Stimulated activated CD8-positive, alpha-beta memory T cell treated with anti-CD3 and anti-CD28 coated beads, Interleukin-12 subunit alpha, Interleukin-12 subunit beta, amount 100 ng/mL, for 1 hour (primary cell): ENCODE results near the gene ZBTB17.

Experiments
- DNase-seq: peaks from one replicate; pipeline ENCODE4 v3.0.0-alpha.2; 2020; ENCODE audit warnings: low read depth

ZBTB17 gene

DNA sequence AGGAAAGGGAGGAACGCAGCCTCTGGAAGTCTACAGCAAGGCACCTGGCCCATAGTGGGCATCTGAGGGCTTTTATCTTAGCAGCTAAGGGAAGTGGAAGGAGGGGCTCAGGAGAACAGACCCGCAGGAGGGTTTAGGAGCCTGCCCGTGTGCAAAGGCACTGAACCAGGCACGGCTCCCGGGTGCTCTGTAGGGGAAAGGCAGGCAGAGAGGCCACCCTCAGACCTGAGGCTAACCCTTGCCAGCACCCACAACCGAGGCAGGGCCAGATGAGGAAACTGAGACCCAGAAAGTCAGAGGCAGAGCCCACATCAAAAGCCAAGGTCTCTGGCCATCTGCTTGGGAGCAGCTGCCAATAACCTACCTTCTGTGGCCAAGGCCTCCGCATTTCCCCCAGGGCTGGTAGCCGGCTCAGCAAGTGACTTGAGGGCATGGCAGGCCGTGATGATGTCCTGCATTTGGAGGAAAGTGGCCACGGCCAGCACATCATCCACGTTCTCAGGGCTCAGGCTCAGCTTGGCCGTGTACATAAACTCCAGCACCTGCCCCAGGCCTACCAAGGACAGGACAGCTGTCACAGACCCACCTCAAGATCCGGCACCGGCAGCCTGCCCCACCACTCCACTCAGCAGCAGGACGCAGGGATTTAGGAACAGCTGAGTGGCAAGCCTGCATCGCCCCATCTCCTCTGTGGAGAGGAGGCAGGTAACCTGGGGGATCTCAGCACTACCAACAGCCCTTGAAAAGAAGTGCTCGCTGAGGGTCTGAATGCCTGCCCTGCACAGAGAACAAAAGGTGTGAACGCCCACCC lies 29.1 kb downstream of the ZBTB17 start:
- no peak for DNase-seq

- DNase-seq, result no peak
Observed at GRCh38 chr1:15945832-15946448, 30.0 kb downstream of the ZBTB17 start.

- no peak for DNase-seq
Observed at GRCh38 chr1:15945011-15945831, 30.7 kb downstream of the ZBTB17 start.

GRCh38 chr1:15944308-15945010 lies 31.4 kb downstream of the ZBTB17 start:
- no peak for DNase-seq

GRCh38 chr1:15943992-15944307 lies 32.0 kb downstream of the ZBTB17 start:
- no peak for DNase-seq

- no peak for DNase-seq
Observed at GRCh38 chr1:15943328-15943991, 32.4 kb downstream of the ZBTB17 start.

GRCh38 chr1:15942661-15943327 lies 33.1 kb downstream of the ZBTB17 start:
- no peak for DNase-seq

DNA sequence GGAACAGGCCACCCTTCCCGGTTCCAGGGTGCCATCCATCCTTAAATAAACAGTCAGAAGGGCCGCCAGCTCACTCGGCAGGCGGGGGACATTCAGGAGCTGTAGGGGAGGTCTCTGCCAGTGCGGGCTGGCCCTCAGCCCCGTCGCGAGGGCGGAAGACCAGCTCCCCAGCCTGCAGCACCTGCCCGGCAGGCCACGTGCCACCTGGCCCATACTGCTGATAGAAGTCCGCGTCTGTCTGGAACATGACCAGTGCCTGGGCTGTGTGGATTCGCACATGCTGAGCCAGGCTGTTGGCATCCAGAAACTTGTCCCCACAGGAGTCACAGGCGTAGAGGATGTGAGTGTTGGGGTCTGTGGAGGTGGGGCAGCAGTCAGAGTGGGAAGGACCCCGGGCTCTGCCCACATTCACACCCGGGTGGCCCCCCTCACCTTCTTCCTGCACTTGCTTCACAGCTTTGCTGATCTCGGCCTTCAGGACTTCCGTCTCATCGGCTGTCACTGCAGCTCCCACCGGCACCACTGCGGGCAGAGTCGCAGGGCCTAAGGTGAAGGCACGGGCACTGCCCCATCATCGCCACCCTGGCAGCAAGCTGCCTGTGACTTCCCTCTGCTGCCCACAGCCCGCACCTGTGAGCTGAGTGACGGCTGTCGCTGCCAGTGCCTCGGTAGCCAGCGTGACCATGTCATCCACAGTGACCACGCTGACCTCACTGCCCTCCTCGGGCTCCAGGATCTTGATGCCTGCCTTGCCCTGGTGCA lies 33.8 kb downstream of the ZBTB17 start:
- DNase-seq, result no peak

GRCh38 chr1:15941044-15941840 lies 34.7 kb downstream of the ZBTB17 start:
- DNase-seq, result no peak

- no peak for DNase-seq
Observed at GRCh38 chr1:15940110-15941043, 35.5 kb downstream of the ZBTB17 start.

DNA sequence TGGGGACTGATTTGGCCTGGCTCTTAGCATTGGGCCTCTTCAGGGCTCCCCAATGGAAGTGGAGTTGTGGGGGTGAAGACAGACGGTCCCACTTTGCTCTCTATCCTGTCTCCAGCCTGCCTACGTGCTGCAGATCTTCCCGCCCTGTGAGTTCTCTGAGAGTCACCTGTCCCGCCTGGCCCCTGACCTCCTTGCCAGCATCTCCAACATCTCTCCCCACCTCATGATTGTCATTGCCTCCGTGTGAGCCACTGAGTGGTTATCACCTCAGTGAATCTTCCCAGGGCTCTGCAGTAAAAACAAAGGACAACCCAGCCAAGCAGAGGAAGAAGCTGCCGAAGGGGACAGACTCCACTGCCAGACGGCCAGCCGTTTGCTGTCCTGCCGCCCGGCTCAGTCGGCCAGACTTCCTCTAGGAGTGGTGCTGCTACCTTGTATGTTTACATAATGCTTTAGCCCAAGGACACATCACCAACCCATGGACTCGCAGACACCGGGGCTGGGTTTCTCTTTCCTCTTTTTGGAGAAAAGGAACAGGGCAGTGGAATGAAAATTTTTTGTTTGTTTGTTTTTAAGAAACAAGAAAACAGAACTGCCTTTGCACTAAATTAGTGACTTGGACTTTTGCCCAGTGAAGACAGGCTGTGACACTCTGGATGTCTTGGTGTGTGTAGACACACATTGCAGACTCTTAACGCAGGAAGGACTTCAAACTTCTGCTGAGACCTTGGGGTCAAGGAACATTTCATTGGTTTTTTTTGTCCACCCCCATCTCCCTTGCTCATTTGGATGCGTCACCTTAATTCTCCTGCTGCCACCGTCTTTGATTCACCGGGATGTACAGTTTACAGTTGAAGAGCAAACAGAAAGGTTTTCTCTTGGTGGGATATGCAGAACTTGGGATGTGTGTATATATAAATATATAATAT lies 36.5 kb downstream of the ZBTB17 start:
- no peak for DNase-seq

DNA sequence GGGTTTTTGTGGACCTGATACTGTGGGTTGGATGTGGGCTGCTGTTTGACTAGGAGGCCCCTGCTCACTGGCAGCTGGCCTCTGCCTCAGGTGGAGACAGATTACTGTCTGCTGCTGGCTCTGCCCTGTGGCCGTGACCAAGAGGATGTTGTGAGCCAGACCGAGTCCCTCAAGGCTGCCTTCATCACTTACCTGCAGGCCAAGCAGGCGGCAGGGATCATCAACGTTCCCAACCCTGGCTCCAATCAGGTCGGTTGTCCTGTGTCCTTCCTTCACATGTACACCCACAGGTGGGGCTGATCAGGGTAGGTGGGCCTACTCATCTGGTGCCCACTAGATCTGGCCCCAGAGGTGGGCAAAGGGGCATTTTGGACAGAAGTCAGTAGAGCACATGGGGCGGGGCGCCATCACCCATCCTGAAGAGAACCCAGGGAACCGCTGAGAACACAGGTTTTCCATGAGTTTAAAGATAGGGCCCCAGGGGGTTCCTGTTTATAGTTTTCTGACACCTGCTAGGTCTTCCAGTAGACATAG lies 37.2 kb downstream of the ZBTB17 start:
- DNase-seq, result no peak

- DNase-seq, result no peak
Observed at GRCh38 chr1:15937706-15938168, 38.2 kb downstream of the ZBTB17 start.

- DNase-seq, result no peak
Observed at GRCh38 chr1:15937146-15937545, 38.8 kb downstream of the ZBTB17 start.

DNA sequence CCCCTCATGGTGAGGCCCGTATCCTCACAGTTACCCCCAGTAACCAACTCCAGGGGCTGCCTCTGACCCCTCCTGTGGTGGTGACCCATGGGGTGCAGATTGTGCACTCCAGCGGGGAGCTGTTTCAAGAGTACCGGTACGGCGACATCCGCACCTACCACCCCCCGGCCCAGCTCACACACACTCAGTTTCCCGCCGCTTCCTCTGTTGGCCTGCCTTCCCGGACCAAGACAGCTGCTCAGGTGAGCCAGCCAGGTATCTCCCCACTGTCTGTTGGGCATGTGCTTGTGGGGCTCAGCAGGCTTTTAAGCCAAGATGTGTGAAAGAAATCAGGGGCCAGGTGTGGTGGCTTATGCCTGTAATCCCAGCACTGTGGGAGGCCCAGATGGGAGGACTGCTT lies 39.9 kb downstream of the ZBTB17 start:
- DNase-seq, result no peak

DNA sequence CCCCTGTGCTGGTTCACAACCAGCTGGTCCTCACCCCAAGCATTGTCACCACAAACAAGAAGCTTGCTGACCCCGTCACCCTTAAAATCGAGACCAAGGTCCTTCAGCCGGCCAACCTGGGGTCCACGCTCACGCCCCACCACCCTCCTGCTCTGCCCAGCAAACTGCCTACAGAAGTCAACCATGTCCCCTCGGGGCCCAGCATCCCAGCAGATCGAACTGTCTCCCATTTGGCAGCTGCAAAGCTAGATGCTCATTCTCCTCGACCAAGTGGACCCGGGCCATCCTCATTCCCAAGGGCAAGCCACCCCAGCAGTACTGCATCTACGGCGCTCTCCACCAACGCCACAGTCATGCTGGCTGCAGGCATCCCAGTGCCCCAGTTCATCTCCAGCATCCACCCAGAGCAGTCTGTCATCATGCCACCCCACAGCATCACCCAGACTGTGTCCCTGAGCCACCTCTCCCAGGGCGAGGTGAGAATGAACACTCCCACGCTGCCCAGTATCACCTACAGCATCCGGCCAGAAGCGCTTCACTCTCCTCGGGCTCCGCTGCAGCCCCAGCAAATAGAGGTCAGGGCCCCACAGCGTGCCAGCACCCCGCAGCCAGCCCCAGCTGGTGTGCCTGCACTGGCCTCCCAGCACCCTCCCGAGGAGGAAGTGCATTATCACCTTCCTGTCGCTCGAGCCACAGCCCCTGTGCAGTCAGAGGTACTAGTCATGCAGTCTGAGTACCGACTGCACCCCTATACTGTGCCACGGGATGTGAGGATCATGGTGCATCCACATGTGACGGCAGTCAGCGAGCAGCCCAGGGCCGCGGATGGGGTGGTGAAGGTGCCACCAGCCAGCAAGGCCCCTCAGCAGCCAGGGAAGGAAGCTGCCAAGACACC lies 40.6 kb downstream of the ZBTB17 start:
- no peak for DNase-seq
